ENCODE measurements around the gene OTOF. TPM values are rescaled to one million over a fixed set of nuclear protein-coding genes. Genes with fewer than 3 reads are reported as not detected.

OTOF gene
- total and polyA plus RNA-seq, 8 donors = 0.06 to 3.6 (median 0.29) TPM; not detected in 3

DNA sequence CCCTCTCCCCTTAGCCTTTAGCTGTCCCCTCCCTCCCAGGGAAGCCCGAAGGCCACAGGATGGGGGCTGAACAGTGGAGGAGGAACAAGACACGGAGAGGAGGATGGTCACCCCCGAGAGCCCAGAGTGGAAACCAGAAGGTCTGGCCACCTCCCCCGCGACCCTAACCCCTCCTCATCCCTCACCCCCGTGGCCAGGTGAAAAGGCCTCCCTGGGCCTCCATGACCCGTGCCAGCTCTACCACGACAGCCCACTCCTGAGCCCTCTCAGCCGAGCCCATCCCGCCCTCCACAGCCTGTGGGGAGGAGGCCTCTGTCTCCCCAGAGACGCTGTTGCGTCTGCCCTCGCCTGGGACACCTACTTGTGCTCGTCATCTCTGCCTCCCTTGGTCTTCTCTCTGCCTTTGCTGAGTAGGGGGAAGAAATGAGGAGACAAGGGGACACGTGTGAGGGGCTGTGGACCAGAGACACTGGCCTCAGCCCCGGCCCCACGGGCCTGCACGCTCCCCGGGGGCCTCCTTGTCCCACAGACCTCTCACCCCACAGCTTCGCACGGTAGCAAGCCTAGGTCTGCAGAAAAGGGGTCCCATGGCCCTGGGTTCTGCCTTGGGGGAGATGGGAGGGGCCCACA is 32.5 kb upstream of the OTOF start:
- TF ChIP-seq EP300 (IDR thresholded peaks at IDR 0.05) (no peak), POLR2AphosphoS5 (IDR thresholded peaks at IDR 0.05) (no peak), POLR2A (IDR thresholded peaks at IDR 0.05) (no peak)
- TF ChIP-seq, protein P1, sequence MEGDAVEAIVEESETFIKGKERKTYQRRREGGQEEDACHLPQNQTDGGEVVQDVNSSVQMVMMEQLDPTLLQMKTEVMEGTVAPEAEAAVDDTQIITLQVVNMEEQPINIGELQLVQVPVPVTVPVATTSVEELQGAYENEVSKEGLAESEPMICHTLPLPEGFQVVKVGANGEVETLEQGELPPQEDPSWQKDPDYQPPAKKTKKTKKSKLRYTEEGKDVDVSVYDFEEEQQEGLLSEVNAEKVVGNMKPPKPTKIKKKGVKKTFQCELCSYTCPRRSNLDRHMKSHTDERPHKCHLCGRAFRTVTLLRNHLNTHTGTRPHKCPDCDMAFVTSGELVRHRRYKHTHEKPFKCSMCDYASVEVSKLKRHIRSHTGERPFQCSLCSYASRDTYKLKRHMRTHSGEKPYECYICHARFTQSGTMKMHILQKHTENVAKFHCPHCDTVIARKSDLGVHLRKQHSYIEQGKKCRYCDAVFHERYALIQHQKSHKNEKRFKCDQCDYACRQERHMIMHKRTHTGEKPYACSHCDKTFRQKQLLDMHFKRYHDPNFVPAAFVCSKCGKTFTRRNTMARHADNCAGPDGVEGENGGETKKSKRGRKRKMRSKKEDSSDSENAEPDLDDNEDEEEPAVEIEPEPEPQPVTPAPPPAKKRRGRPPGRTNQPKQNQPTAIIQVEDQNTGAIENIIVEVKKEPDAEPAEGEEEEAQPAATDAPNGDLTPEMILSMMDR (IDR thresholded peaks at IDR 0.05) = no peak
- 85 to 92% (median 87%) methylated on average over 12 to 21 of the region's 21 CpGs for WGBS, 5 donors
- Histone ChIP-seq H3K27ac (no peak overlapping the region), H3K9me3 (no peaks in the 10 kb centered on the region), H3K4me1 (no peaks in the 10 kb centered on the region), H3K36me3 (no peaks in the 10 kb centered on the region), H3K4me3 (no peak overlapping the region), H3K27me3 (no peaks in the 10 kb centered on the region)
- DNase-seq = no peak
- intact Hi-C loops (cut with DNase I; ENCODE audit: low total_unique reads) = no loop called here

DNA sequence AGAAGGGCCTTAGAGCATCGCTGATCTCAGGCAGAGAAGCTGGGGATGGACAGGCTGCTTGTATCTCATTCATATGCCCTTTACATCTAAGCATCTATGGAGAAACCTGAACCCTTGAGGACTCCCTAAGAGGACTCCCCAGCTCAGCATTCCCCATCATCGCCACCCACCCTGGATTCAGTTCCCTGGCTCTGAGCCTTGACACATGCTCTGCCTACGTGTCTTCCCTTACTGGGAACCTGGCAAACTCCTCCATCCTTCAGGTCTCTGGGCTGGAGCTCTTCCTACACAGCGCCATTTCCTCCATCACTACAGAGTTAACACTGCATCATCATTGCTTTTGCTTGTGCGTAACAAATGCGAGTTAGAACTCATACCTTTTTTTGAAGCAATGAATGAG is 31.2 kb upstream of the OTOF start:
- H3K9me3 ChIP-seq = no peaks in the 10 kb centered on the region
- H3K4me1 ChIP-seq = no peaks in the 10 kb centered on the region
- peaks cover 0 to 1% (median 0%) of the 10 kb centered on the region in 3 donors for H3K27me3 ChIP-seq
- no peak for DNase-seq
- TF ChIP-seq POLR2A (IDR thresholded peaks at IDR 0.05) = no peak
- TF ChIP-seq, protein P1 (IDR thresholded peaks at IDR 0.05) = no peak
- TF ChIP-seq POLR2AphosphoS5 (IDR thresholded peaks at IDR 0.05) = no peak
- no peak for TF ChIP-seq EP300 (IDR thresholded peaks at IDR 0.05)
- no peaks in the 10 kb centered on the region for H3K36me3 ChIP-seq
- WGBS, 5 donors = 85 to 90% (median 86%) methylated on average over 6 of the region's 6 CpGs
- intact Hi-C loops (cut with DNase I; ENCODE audit: low total_unique reads) = no loop called here
- no peak overlapping the region for H3K4me3 ChIP-seq
- H3K27ac ChIP-seq = no peak overlapping the region

DNA sequence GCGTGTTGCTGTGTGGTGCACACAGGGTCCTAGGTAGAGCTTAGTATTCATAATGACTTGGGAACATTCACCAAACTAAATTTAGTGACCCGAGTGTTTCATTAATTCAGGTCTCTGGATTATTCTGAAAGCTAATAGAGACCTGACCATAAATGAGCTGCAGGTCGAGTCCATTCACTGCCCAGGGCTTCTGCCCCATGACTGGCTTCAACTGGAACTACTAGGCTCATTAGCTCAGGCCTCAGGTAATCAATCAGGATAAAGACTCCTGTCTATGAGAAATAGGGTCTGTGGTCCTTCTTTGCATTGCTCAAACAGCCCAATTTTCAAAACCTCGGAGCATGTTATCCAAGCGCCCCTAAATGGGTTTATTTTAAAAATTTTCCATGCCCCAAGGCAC is 30.0 kb upstream of the OTOF start:
- Histone ChIP-seq H3K9me3 (no peaks in the 10 kb centered on the region), H3K36me3 (no peaks in the 10 kb centered on the region), H3K4me3 (no peak overlapping the region), H3K27me3 (peaks cover 0 to 13% (median 0%) of the 10 kb centered on the region in 3 donors), H3K27ac (no peak overlapping the region), H3K4me1 (peaks cover 8 to 11% (median 10%) of the 10 kb centered on the region in 4 donors)
- 82 to 88% (median 83%) methylated on average over 5 of the region's 5 CpGs for WGBS, 5 donors
- intact Hi-C loops (cut with DNase I; ENCODE audit: low total_unique reads) = no loop called here
- no peak for DNase-seq
- TF ChIP-seq, protein P1 (IDR thresholded peaks at IDR 0.05) = no peak

DNA sequence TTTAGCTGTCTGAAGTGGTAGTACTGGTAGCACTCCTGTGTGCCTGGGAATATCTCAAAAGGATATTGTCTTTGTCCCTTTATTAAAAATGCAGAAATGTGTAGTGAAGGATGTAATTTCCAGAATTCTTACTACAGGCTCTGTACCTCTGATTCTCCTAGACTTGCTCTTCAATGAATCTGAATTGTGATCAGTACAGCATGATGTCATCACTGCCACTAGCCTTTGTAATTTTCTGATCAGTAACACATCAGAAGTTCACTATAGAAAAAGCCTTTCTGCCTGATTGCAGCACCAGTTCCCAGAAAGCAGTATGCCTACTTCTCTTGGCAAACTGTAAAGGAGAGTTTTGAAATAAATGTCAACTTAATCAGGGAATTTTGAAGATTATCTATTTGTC is 29.2 kb upstream of the OTOF start:
- peaks cover 9 to 13% (median 12%) of the 10 kb centered on the region in 4 donors for H3K4me1 ChIP-seq
- no peak for DNase-seq
- intact Hi-C loops (cut with DNase I; ENCODE audit: low total_unique reads) = no loop called here
- H3K36me3 ChIP-seq = no peaks in the 10 kb centered on the region
- no peak for TF ChIP-seq EP300 (IDR thresholded peaks at IDR 0.05)
- no peak for TF ChIP-seq POLR2AphosphoS5 (IDR thresholded peaks at IDR 0.05)
- TF ChIP-seq POLR2A (IDR thresholded peaks at IDR 0.05) = no peak
- TF ChIP-seq, protein P1 (IDR thresholded peaks at IDR 0.05) = no peak
- no peak overlapping the region for H3K27ac ChIP-seq
- H3K27me3 ChIP-seq = peaks cover 0 to 18% (median 0%) of the 10 kb centered on the region in 3 donors
- H3K9me3 ChIP-seq = no peaks in the 10 kb centered on the region
- H3K4me3 ChIP-seq = no peak overlapping the region

Measured in stomach (tissue), 9 donors.